B cell (primary cell): ENCODE results near the gene GCNT3. TPM values are rescaled to one million over a fixed set of nuclear protein-coding genes. Genes with fewer than 3 reads are reported as not detected.

Experiments used
- ATAC-seq: fragments of 200-7000 bp; cut with Tn5 transposase; one replicate; pipeline ENCODE4 v1.10.0; 2021; ENCODE audit warnings: low read depth, mild to moderate bottlenecking, moderate number of reproducible peaks, moderate library complexity
- CTCF ChIA-PET: fragments of 350-600 bp; sonication (Branson Sonifier 250); formaldehyde crosslinking; loops from one replicate; lab custom pipeline; 2021; ENCODE audit warnings: antibody characterized with exemption, inconsistent platforms; lab: Charles Lee
- POLR2A ChIA-PET: fragments of 350-600 bp; sonication (Branson Sonifier 250); formaldehyde crosslinking; loops from one replicate; lab custom pipeline; 2021; ENCODE audit warnings: antibody characterized with exemption; lab: Charles Lee
- DNase-seq: peaks from one replicate; pipeline ENCODE4 v3.0.0; 2013
- H2AFZ ChIP-seq: 2 replicates; pipeline ENCODE4 v1.6.1; 2012; ENCODE audit warnings: mild to moderate bottlenecking, low read depth, low read length; ENCODE audit not compliant: insufficient read depth, poor library complexity, severe bottlenecking
- H3K27ac ChIP-seq, 2 donors: 1 replicate in 1 of 2; 2 replicates in 1 of 2; pipeline ENCODE4 v1.5.1; 2012 to 2013; ENCODE audit warnings: low read length in 2 of 2, mild to moderate bottlenecking in 2 of 2, moderate library complexity in 1 of 2
- H3K27me3 ChIP-seq, 4 experiments: fragments of 200-600 bp in 1 of 4; sonication (generic) in 1 of 4; replicated peaks in 1 of 4; 1 replicate in 2 of 4; 2 replicates in 2 of 4; pipeline versions ENCODE4 v1.6.1 to v1.7.0; 2013 to 2016; ENCODE audit warnings: low read length in 3 of 4, mild to moderate bottlenecking in 2 of 4, mixed read lengths in 1 of 4, moderate library complexity in 1 of 4; ENCODE audit not compliant: insufficient read depth in 4 of 4, control insufficient read depth in 3 of 4; ENCODE audit errors: control extremely low read depth in 1 of 4
- H3K36me3 ChIP-seq, 2 experiments: replicated peaks in 1 of 2; 1 replicate in 1 of 2; 2 replicates in 1 of 2; pipeline versions ENCODE4 v1.6.1 to v1.7.1; 2013; ENCODE audit warnings: low read length in 1 of 2; ENCODE audit not compliant: insufficient read depth in 2 of 2, control insufficient read depth in 1 of 2; ENCODE audit errors: control extremely low read depth in 1 of 2, extremely low read depth in 1 of 2
- H3K4me1 ChIP-seq, 2 donors: fragments of 200-600 bp in 1 of 2; sonication (generic) in 1 of 2; 1 replicate in 1 of 2; 2 replicates in 1 of 2; pipeline versions ENCODE4 v1.5.1 to v1.6.1; 2013 to 2017; ENCODE audit warnings: low read length in 2 of 2; ENCODE audit not compliant: control insufficient read depth in 2 of 2, insufficient read depth in 2 of 2
- H3K4me2 ChIP-seq: replicated peaks from 2 replicates; pipeline ENCODE3; 2012; ENCODE audit warnings: mild to moderate bottlenecking, low read depth, low read length; ENCODE audit not compliant: poor library complexity, severe bottlenecking
- H3K4me3 ChIP-seq, 5 experiments: fragments of 200-600 bp in 1 of 5; sonication (generic) in 1 of 5; 1 replicate in 3 of 5; 2 replicates in 2 of 5; pipeline versions ENCODE4 v1.5.1 to v1.7.0; 2011 to 2016; ENCODE audit warnings: low read length in 4 of 5, mild to moderate bottlenecking in 4 of 5, low read depth in 2 of 5, control low read depth in 1 of 5, moderate library complexity in 1 of 5; ENCODE audit not compliant: insufficient read depth in 1 of 5; ENCODE audit errors: control extremely low read depth in 1 of 5, extremely low read depth in 1 of 5
- H3K79me2 ChIP-seq: fragments of 200-600 bp; sonication (generic); one replicate; pipeline ENCODE4 v1.6.0; 2016; ENCODE audit warnings: low read length; ENCODE audit not compliant: control insufficient read depth, insufficient read depth
- H3K9ac ChIP-seq: fragments of 200-600 bp; sonication (generic); 2 replicates; pipeline ENCODE4 v1.6.1; 2017; ENCODE audit warnings: mild to moderate bottlenecking, low read length, moderate library complexity
- H3K9me3 ChIP-seq, 3 donors: one replicate each; pipeline versions ENCODE4 v1.6.1 to v1.7.1; 2013; ENCODE audit warnings: low read length in 2 of 3; ENCODE audit not compliant: control insufficient read depth in 2 of 3, insufficient read depth in 1 of 3; ENCODE audit errors: control extremely low read depth in 1 of 3
- H4K20me1 ChIP-seq: 2 replicates; pipeline ENCODE4 v1.6.0; 2012; ENCODE audit warnings: mild to moderate bottlenecking, low read length; ENCODE audit not compliant: insufficient read depth, control insufficient read depth, poor library complexity, severe bottlenecking
- H3K27ac Mint-ChIP-seq: one replicate; pipeline ENCODE4 v1.8.0; 2021; ENCODE audit warnings: mixed read lengths
- H3K27me3 Mint-ChIP-seq: one replicate; pipeline ENCODE4 v1.8.0; 2021; ENCODE audit warnings: mixed read lengths
- H3K4me1 Mint-ChIP-seq: one replicate; pipeline ENCODE4 v1.8.0; 2021; ENCODE audit warnings: mixed read lengths
- H3K4me3 Mint-ChIP-seq: one replicate; pipeline ENCODE4 v1.8.0; 2021; ENCODE audit warnings: mixed read lengths
- H3K9me3 Mint-ChIP-seq: one replicate; pipeline ENCODE4 v1.8.0; 2022; ENCODE audit warnings: mixed read lengths; ENCODE audit not compliant: insufficient read depth
- CTCF ChIP-seq: fragments of 200-600 bp; IDR thresholded peaks from one replicate; pipeline ENCODE4 v1.8.0; 2022; ENCODE audit warnings: antibody characterized with exemption, mild to moderate bottlenecking
- EZH2 ChIP-seq: IDR thresholded peaks from 2 replicates; pipeline ENCODE4 v1.6.1; 2012; ENCODE audit warnings: borderline replicate concordance, low read depth, mild to moderate bottlenecking, moderate library complexity, low read length; ENCODE audit not compliant: insufficient read depth, poor library complexity, severe bottlenecking
- WGBS: methylation state at CpG from one replicate; pipeline ENCODE4 v1.1.5; 2013; ENCODE audit warnings: missing lambda C conversion rate; ENCODE audit not compliant: insufficient coverage; 5-methylcytosine and 5-hydroxymethylcytosine counted together
- intact Hi-C: fragments of 100-400 bp; cut with micrococcal nuclease; formaldehyde crosslinking; loops from one replicate; pipeline ENCODE4 v1.10.0; 2022
- polyA plus RNA-seq: library from polyadenylated mRNA; depleted of rRNA; stranded (reverse); fragments of >200 nt; gene quantifications from 2 replicates; pipeline ENCODE4 v1.2.3, GENCODE V29; 2012
- total RNA-seq, 2 donors: library from RNA; stranded (reverse); fragments of 120-200 nt in 1 of 2; gene quantifications; 1 replicate in 1 of 2; 2 replicates in 1 of 2; pipeline versions ENCODE4 v1.2.3 to v1.2.4, GENCODE V29; 2013 to 2022

Gene GCNT3
- total and polyA plus RNA-seq, 2 donors (not counting 1 experiment from before 2014, with no cell fraction given) = not detected

- Histone ChIP-seq H3K27me3 (no peaks in the 10 kb centered on the region), H3K9ac (no peak overlapping the region), H3K4me2 (no peak overlapping the region), H2AFZ (no peak overlapping the region), H4K20me1 (peaks cover 13% of the 10 kb centered on the region), H3K36me3 (peaks cover 12 to 37% of the 10 kb centered on the region in 2 experiments), H3K27ac (no peak overlapping the region), H3K4me1 (peaks cover 19 to 27% of the 10 kb centered on the region in 2 donors), H3K4me3 (no peak overlapping the region), H3K9me3 (no peaks in the 10 kb centered on the region), H3K79me2 (peaks cover 34% of the 10 kb centered on the region)
- Mint-ChIP-seq H3K9me3 (no peaks in the 10 kb centered on the region), H3K4me3 (peak overlapping the region; percentile 40), H3K4me1 (peaks cover 5% of the 10 kb centered on the region), H3K27ac (no peak overlapping the region), H3K27me3 (no peaks in the 10 kb centered on the region)
- no peak for DNase-seq
- TF ChIP-seq CTCF (no peak), EZH2 (no peak)
- no CpG with 5 or more reads among the region's 1 CpG for WGBS
- ATAC-seq = no peak
- POLR2A ChIA-PET = interaction anchor here (0.6 kb wide), 1 partner anchor 16 kb away, joined by 7 read pairs; no protein-coding TSS in a partner anchor
- intact Hi-C loops = loop anchor here (5.0 to 10.0 kb wide), 2 partner anchors 125 to 727 kb away; partner anchors contain the start of gene SLTM
- CTCF ChIA-PET = no interaction called here
Measured at GRCh38 chr15:59659366-59659765, 47.8 kb downstream of the GCNT3 start.

- H3K27me3 Mint-ChIP-seq = no peaks in the 10 kb centered on the region
- H3K79me2 ChIP-seq = peaks cover 9% of the 10 kb centered on the region
- no peak overlapping the region for H2AFZ ChIP-seq
- H3K9ac ChIP-seq = no peak overlapping the region
- no peak overlapping the region for H3K4me3 Mint-ChIP-seq
- no peaks in the 10 kb centered on the region for H3K9me3 Mint-ChIP-seq
- H3K27me3 ChIP-seq = no peaks in the 10 kb centered on the region
- no CpG with 5 or more reads among the region's 1 CpG for WGBS
- peaks cover 3 to 9% of the 10 kb centered on the region in 2 donors for H3K4me1 ChIP-seq
- no peak for DNase-seq
- no peak overlapping the region for H3K27ac Mint-ChIP-seq
- CTCF ChIA-PET = interaction anchor here (1.3 kb wide), 1 partner anchor 130 kb away, joined by 3 read pairs; no protein-coding TSS in a partner anchor
- no peak for TF ChIP-seq CTCF
- TF ChIP-seq EZH2 = no peak
- no peak overlapping the region for H3K27ac ChIP-seq
- no peak overlapping the region for H3K4me2 ChIP-seq
- no peaks in the 10 kb centered on the region for H4K20me1 ChIP-seq
- H3K4me1 Mint-ChIP-seq = peaks cover 5% of the 10 kb centered on the region
- POLR2A ChIA-PET = no interaction called here
- H3K36me3 ChIP-seq = peaks cover 12 to 51% of the 10 kb centered on the region in 2 experiments
- intact Hi-C loops = no loop called here
- no peak for ATAC-seq
- H3K9me3 ChIP-seq = no peaks in the 10 kb centered on the region
- H3K4me3 ChIP-seq = no peak overlapping the region
Measured at GRCh38 chr15:59662260-59662659, 50.7 kb downstream of the GCNT3 start.
